ENCODE results near the gene SLC25A53. TPM values are rescaled to one million over a fixed set of nuclear protein-coding genes. Genes with fewer than 3 reads are reported as not detected.

SLC25A53 gene
- total and polyA plus RNA-seq, 2 experiments from 2014 or later, result 5.7 to 6.8 TPM

DNA sequence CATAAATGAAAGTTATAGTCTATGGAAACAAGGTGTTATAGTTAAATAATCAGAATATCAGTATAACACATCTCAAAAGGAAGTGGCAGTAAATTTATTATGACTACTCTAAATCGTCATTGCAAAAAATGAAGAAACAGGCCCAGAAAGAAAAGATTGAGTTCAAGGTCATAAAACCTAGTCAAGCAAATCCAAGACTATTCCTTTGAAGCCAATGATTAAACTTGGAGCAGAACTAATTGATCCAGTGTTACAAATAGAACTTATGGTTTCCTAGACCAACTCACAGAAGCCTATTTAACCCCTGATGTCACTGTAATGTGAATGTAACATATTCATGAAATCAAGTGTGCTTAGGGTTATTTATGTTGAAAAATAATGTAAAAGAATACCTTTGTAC, 11.3 kb upstream of the SLC25A53 start:
- Histone ChIP-seq H3K27ac (no peak overlapping the region), H3K27me3 (no peaks in the 10 kb centered on the region), H2AFZ (no peak overlapping the region), H3K4me3 (no peak overlapping the region), H3K9me2 (replicated peaks; ENCODE audit: insufficient read depth) (no peaks in the 10 kb centered on the region), H4K20me1 (ENCODE audit: insufficient read depth, poor library complexity, severe bottlenecking) (no peaks in the 10 kb centered on the region), H3K9me3 (ENCODE audit: low read depth) (no peaks in the 10 kb centered on the region), H3K79me2 (peaks cover 46% of the 10 kb centered on the region), H3K4me2 (peak overlapping the region; percentile 83), H3K36me3 (replicated peaks; ENCODE audit: insufficient read depth, low read depth) (no peaks in the 10 kb centered on the region), H3K4me1 (ENCODE audit: insufficient read depth) (no peaks in the 10 kb centered on the region)
- 43% methylated on average over 1 of the region's 1 CpG for WGBS (ENCODE audit: low lambda C conversion rate, missing lambda C conversion rate)
- no peak for TF ChIP-seq EZH2 (IDR thresholded peaks at IDR 0.05; ENCODE audit: borderline replicate concordance)
- no peak for TF ChIP-seq CTCF (IDR thresholded peaks at IDR 0.05; ENCODE audit: poor library complexity)
- TF ChIP-seq EZH2phosphoT487 (IDR thresholded peaks at IDR 0.05; ENCODE audit: low read depth, severe bottlenecking, unreplicated experiment), result no peak
- no peak for DNase-seq (ENCODE audit: low spot score)

DNA sequence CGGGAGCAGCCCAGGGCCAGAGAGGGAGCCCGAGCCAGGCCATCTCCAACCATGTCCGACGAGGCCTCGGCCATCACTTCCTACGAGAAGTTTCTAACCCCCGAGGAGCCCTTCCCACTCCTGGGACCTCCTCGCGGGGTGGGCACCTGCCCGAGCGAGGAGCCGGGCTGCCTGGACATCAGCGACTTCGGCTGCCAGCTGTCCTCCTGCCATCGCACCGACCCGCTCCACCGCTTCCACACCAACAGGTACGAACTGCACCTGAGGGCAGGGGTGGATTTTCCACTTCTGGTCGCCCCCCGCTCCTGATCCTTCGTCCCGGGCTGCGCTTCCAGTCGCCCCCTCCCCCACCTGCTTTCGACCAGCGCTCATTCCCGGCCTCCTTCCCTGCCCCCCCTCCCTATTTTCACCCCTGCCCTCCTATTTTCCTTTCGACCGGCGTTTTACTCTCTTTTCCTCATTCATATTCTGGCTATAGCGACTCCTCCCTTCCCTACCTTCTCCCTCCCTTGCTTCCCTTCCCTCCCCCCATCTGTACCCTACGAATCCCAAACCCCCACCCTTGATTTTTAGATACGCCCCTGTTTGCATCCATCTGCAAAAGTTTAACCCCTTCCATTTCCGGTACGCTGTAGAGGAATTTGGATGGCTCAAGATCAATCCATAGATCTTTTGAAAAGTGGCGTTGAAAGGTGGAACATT, 10.1 kb upstream of the SLC25A53 start:
- Histone ChIP-seq H2AFZ (peak overlapping the region; percentile 76), H3K4me1 (ENCODE audit: insufficient read depth) (no peaks in the 10 kb centered on the region), H3K4me3 (peak overlapping the region; percentile 39), H4K20me1 (ENCODE audit: insufficient read depth, poor library complexity, severe bottlenecking) (no peaks in the 10 kb centered on the region), H3K79me2 (peaks cover 46% of the 10 kb centered on the region), H3K9me3 (ENCODE audit: low read depth) (no peaks in the 10 kb centered on the region), H3K36me3 (replicated peaks; ENCODE audit: insufficient read depth, low read depth) (no peaks in the 10 kb centered on the region), H3K27ac (peak overlapping the region; percentile 87), H3K27me3 (no peaks in the 10 kb centered on the region), H3K4me2 (peak overlapping the region; percentile 83), H3K9me2 (replicated peaks; ENCODE audit: insufficient read depth) (no peaks in the 10 kb centered on the region)
- no peak for DNase-seq (ENCODE audit: low spot score)
- TF ChIP-seq EZH2 (IDR thresholded peaks at IDR 0.05; ENCODE audit: borderline replicate concordance) (no peak), CTCF (IDR thresholded peaks at IDR 0.05; ENCODE audit: poor library complexity) (no peak), EZH2phosphoT487 (IDR thresholded peaks at IDR 0.05; ENCODE audit: low read depth, severe bottlenecking, unreplicated experiment) (no peak)
- WGBS (ENCODE audit: low lambda C conversion rate, missing lambda C conversion rate), result 30% methylated on average over 31 of the region's 37 CpGs

- TF ChIP-seq CTCF (IDR thresholded peaks at IDR 0.05; ENCODE audit: poor library complexity) (peak; percentile 51), EZH2 (IDR thresholded peaks at IDR 0.05; ENCODE audit: borderline replicate concordance) (no peak)
Observed at GRCh38 chrX:104165894-104166734, 9.3 kb upstream of the SLC25A53 start, which contains the start of gene FAM199X. Gene FAM199X (plus strand): TSS chrX:104166453. CDS start chrX:104166786, 333 bp downstream.

More at GRCh38 chrX:104165894-104166734, 9.3 kb upstream of the SLC25A53 start, which contains the start of gene FAM199X:
- H3K4me3 ChIP-seq, result peak within 1 kb of the TSS; percentile 49
- H3K27me3 ChIP-seq, result no peaks in the 10 kb centered on the region
- H4K20me1 ChIP-seq (ENCODE audit: insufficient read depth, poor library complexity, severe bottlenecking), result no peaks in the 10 kb centered on the region
- H3K4me2 ChIP-seq, result peak within 1 kb of the TSS; percentile 83
- no peaks in the 10 kb centered on the region for H3K36me3 ChIP-seq (replicated peaks; ENCODE audit: insufficient read depth, low read depth)
- WGBS (ENCODE audit: low lambda C conversion rate, missing lambda C conversion rate), result 54% methylated on average over 47 of the region's 71 CpGs
- H2AFZ ChIP-seq, result peak within 1 kb of the TSS; percentile 78
- no peaks in the 10 kb centered on the region for H3K9me3 ChIP-seq (ENCODE audit: low read depth)
- H3K9me2 ChIP-seq (replicated peaks; ENCODE audit: insufficient read depth), result no peaks in the 10 kb centered on the region
- peak; percentile 92 for DNase-seq (ENCODE audit: low spot score)
- peaks cover 40% of the 10 kb centered on the region for H3K79me2 ChIP-seq
- H3K27ac ChIP-seq, result peak within 1 kb of the TSS; percentile 87
- no peaks in the 10 kb centered on the region for H3K4me1 ChIP-seq (ENCODE audit: insufficient read depth)
